ENCODE results near the gene MUSK.

Gene MUSK

DNA sequence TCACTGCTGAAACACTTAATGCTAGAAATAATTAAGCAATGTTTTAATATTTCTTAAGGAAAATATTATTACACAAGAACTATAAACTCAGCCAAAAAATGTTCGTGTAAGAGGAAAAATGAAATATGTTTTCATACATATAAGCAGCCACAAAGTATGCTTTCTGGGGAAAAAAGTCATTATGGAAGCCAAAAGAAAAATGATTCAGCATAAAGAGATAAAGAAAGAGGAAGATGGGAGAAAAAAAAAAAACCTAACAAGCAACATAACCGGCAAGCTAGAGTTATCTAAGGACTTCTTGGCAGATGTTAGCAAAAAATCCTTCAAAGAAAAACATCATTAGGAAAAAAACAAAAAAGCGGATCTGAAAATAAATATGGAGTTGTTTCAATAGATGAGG is 179.1 kb downstream of the MUSK start:
- DNase-seq (ENCODE audit: extremely low read depth in 1 of 2, low read depth in 1 of 2): no peak

DNA sequence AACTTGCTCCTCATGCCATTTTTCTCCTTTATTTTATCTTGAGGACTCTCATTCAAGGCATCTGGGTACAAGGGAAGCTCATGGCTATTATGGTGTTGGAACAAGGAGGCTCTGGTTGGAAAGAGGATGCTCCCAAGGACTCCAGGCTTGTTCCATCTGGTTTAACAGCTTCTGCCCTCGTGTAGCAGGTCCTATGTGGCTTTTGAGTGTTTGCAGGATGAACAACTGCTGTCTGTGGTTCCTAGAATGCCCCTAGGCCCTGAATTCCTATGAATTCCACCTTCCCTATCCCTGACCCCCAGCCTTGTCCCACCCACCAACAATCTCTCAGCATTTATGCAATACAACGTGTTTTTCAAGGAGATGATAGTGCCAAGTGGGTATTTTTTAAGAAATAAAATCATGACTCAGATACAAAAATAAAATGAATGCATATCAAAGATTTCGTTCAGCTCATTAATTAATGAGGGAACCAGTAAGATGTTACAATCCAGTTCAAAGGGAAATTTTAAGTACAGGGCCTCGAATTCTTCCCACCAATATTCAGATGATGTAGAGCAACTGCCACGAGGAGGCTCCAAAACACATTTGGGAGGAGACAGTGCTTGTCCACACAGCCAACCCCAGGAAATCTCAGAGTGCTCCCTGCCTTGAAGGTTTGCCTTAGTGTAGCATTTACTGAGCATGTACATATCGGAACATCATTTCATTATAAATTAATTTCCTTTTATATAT is 182.0 kb downstream of the MUSK start:
- no peak for DNase-seq (ENCODE audit: extremely low read depth in 1 of 2, low read depth in 1 of 2)

Data from activated CD8-positive, alpha-beta memory T cell treated with anti-CD3 and anti-CD28 coated beads for 1 hour (primary cell).